Astrocyte (in vitro differentiated cells and primary cell): ENCODE data around the gene TFDP2. TPM values are rescaled to one million over a fixed set of nuclear protein-coding genes. Genes with fewer than 3 reads are reported as not detected.
A peak's percentile ranks its signal among the peaks of the same experiment; 100 is the strongest.

Experiments
- DNase-seq: peaks from one replicate; pipeline ENCODE4 v3.0.0-alpha.2; 2010; ENCODE audit warnings: low read depth
- FAIRE-seq: peaks from 2 replicates; lab custom pipeline; 2011; peaks lifted over from hg19 to GRCh38; lab: Jason Lieb, UNC
- H2AFZ ChIP-seq: 2 replicates; pipeline ENCODE4 v1.6.0; 2012; ENCODE audit warnings: low read depth, low read length, inconsistent platforms
- H3K27ac ChIP-seq: 2 replicates; pipeline ENCODE4 v1.5.1; 2011; ENCODE audit warnings: low read depth, low read length, inconsistent platforms
- H3K27me3 ChIP-seq: 2 replicates; pipeline ENCODE4 v1.6.0; 2011; ENCODE audit warnings: low read length, inconsistent platforms; ENCODE audit not compliant: insufficient read depth
- H3K36me3 ChIP-seq: 2 replicates; pipeline ENCODE4 v1.5.1; 2011; ENCODE audit warnings: low read length, inconsistent platforms; ENCODE audit not compliant: insufficient read depth
- H3K4me1 ChIP-seq: 2 replicates; pipeline ENCODE4 v1.5.1; 2011; ENCODE audit warnings: low read length, inconsistent platforms; ENCODE audit not compliant: insufficient read depth
- H3K4me2 ChIP-seq: 2 replicates; pipeline ENCODE4 v1.6.0; 2012; ENCODE audit warnings: low read length, inconsistent platforms
- H3K4me3 ChIP-seq: 2 replicates; pipeline ENCODE4 v1.5.1; 2011; ENCODE audit warnings: low read depth, mild to moderate bottlenecking, low read length, inconsistent platforms; ENCODE audit not compliant: insufficient read depth
- H3K79me2 ChIP-seq: 2 replicates; pipeline ENCODE4 v1.6.0; 2012; ENCODE audit warnings: mild to moderate bottlenecking, low read length, inconsistent platforms; ENCODE audit not compliant: insufficient read depth
- H3K9ac ChIP-seq: 2 replicates; pipeline ENCODE4 v1.6.0; 2012; ENCODE audit warnings: mild to moderate bottlenecking, low read length, inconsistent platforms
- H3K9me3 ChIP-seq: 2 replicates; pipeline ENCODE4 v1.5.1; 2012; ENCODE audit warnings: low read depth, mild to moderate bottlenecking, low read length, inconsistent platforms; ENCODE audit not compliant: insufficient read depth
- H4K20me1 ChIP-seq: 2 replicates; pipeline ENCODE4 v1.6.0; 2012; ENCODE audit warnings: low read length, inconsistent platforms; ENCODE audit not compliant: insufficient read depth
- H3K27ac Mint-ChIP-seq: one replicate; pipeline ENCODE4 v1.8.0; 2021; ENCODE audit warnings: mild to moderate bottlenecking, mixed read lengths; ENCODE audit not compliant: unreplicated experiment
- H3K27me3 Mint-ChIP-seq: one replicate; pipeline ENCODE4 v1.8.0; 2021; ENCODE audit warnings: low read depth, mixed read lengths; ENCODE audit not compliant: unreplicated experiment
- H3K36me3 Mint-ChIP-seq: one replicate; pipeline ENCODE4 v1.8.0; 2021; ENCODE audit warnings: low read depth, mixed read lengths; ENCODE audit not compliant: unreplicated experiment
- H3K4me1 Mint-ChIP-seq: one replicate; pipeline ENCODE4 v1.8.0; 2021; ENCODE audit warnings: low read depth, mixed read lengths; ENCODE audit not compliant: unreplicated experiment
- H3K4me3 Mint-ChIP-seq: one replicate; pipeline ENCODE4 v1.8.0; 2021; ENCODE audit warnings: mild to moderate bottlenecking, moderate library complexity, mixed read lengths; ENCODE audit not compliant: unreplicated experiment
- H3K9me3 Mint-ChIP-seq: one replicate; pipeline ENCODE4 v1.8.0; 2021; ENCODE audit warnings: mild to moderate bottlenecking, mixed read lengths; ENCODE audit not compliant: unreplicated experiment
- EZH2 ChIP-seq: IDR thresholded peaks from 2 replicates; pipeline ENCODE4 v1.6.1; 2012; ENCODE audit warnings: mild to moderate bottlenecking, low read length, inconsistent platforms; ENCODE audit not compliant: insufficient read depth
- total RNA-seq: library from RNA; stranded (reverse); gene quantifications from 2 replicates; pipeline ENCODE4 v1.2.1, GENCODE V29; 2021
- TF ChIP-seq, protein P1 (sequence below): IDR thresholded peaks from 2 replicates; pipeline ENCODE4 v1.5.1; 2011; ENCODE audit warnings: low read depth, mild to moderate bottlenecking, inconsistent platforms, low read length, moderate library complexity; ENCODE audit not compliant: insufficient read depth

Gene TFDP2
- total RNA-seq, 1 donor from 2014 or later = 51.0 TPM

DNA sequence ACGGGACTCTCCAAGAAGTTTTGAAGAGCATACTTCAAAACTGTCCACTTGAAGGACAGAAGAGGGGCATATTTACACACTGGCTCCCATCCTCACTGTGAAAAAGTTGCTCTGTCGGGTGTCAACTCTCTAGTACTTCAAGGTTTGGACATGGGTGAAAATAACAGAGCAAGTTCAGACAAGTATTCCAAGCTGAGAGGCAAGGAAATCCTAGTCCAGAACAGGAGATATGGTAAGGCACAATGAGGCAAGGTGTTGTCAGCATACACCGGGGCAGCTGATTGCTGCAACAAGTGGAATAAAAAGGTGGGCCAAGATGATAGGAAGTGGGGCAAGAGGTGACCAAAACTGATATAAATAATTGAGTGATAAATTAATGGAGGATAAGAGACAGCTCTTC is 4.8 kb upstream of the TFDP2 start:
- Histone ChIP-seq H3K4me2 (no peak overlapping the region), H3K27me3 (no peaks in the 10 kb centered on the region), H3K4me1 (peaks cover 3% of the 10 kb centered on the region), H3K79me2 (no peaks in the 10 kb centered on the region), H3K9ac (no peak overlapping the region), H3K36me3 (no peaks in the 10 kb centered on the region), H4K20me1 (no peaks in the 10 kb centered on the region), H3K4me3 (no peak overlapping the region), H2AFZ (no peak overlapping the region), H3K9me3 (no peaks in the 10 kb centered on the region), H3K27ac (no peak overlapping the region)
- H3K27me3 Mint-ChIP-seq = no peaks in the 10 kb centered on the region
- H3K27ac Mint-ChIP-seq = no peak overlapping the region
- TF ChIP-seq, protein P1, sequence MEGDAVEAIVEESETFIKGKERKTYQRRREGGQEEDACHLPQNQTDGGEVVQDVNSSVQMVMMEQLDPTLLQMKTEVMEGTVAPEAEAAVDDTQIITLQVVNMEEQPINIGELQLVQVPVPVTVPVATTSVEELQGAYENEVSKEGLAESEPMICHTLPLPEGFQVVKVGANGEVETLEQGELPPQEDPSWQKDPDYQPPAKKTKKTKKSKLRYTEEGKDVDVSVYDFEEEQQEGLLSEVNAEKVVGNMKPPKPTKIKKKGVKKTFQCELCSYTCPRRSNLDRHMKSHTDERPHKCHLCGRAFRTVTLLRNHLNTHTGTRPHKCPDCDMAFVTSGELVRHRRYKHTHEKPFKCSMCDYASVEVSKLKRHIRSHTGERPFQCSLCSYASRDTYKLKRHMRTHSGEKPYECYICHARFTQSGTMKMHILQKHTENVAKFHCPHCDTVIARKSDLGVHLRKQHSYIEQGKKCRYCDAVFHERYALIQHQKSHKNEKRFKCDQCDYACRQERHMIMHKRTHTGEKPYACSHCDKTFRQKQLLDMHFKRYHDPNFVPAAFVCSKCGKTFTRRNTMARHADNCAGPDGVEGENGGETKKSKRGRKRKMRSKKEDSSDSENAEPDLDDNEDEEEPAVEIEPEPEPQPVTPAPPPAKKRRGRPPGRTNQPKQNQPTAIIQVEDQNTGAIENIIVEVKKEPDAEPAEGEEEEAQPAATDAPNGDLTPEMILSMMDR = no peak
- no peak for TF ChIP-seq EZH2
- DNase-seq (no peak), FAIRE-seq (peak; percentile 26)
- no peaks in the 10 kb centered on the region for H3K4me1 Mint-ChIP-seq
- H3K36me3 Mint-ChIP-seq = peaks cover 2% of the 10 kb centered on the region
- no peak overlapping the region for H3K4me3 Mint-ChIP-seq
- no peaks in the 10 kb centered on the region for H3K9me3 Mint-ChIP-seq

DNA sequence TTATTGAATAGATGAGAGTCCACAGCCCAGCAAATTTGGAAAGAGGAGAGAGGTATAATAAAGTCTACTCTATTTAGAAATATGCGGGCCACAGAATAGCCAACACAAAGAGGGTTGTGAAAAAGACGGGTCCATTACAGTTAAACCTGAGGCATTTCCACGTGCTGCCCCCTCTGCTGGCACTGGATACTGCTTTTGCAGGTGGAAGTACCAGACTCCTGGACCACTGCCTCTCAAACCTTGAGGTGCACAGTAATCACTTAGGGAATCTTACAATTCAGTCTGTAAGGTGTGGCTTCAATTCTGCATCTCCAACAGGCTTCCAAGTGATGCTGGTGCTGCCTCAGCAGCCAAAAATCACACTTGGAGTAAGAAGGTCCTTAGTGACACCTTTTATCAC is 3.0 kb upstream of the TFDP2 start:
- no peaks in the 10 kb centered on the region for H3K4me1 Mint-ChIP-seq
- Histone ChIP-seq H3K4me1 (peaks cover 12% of the 10 kb centered on the region), H3K9me3 (no peaks in the 10 kb centered on the region), H3K9ac (no peak overlapping the region), H3K36me3 (no peaks in the 10 kb centered on the region), H2AFZ (no peak overlapping the region), H3K27ac (no peak overlapping the region), H3K27me3 (no peaks in the 10 kb centered on the region), H3K79me2 (no peaks in the 10 kb centered on the region), H3K4me3 (no peak overlapping the region), H4K20me1 (no peaks in the 10 kb centered on the region), H3K4me2 (no peak overlapping the region)
- no peaks in the 10 kb centered on the region for H3K27me3 Mint-ChIP-seq
- H3K9me3 Mint-ChIP-seq = no peaks in the 10 kb centered on the region
- TF ChIP-seq EZH2 = no peak
- TF ChIP-seq, protein P1 = no peak
- H3K36me3 Mint-ChIP-seq = peaks cover 2% of the 10 kb centered on the region
- no peak for FAIRE-seq
- no peak overlapping the region for H3K27ac Mint-ChIP-seq
- no peak for DNase-seq
- H3K4me3 Mint-ChIP-seq = no peak overlapping the region

DNA sequence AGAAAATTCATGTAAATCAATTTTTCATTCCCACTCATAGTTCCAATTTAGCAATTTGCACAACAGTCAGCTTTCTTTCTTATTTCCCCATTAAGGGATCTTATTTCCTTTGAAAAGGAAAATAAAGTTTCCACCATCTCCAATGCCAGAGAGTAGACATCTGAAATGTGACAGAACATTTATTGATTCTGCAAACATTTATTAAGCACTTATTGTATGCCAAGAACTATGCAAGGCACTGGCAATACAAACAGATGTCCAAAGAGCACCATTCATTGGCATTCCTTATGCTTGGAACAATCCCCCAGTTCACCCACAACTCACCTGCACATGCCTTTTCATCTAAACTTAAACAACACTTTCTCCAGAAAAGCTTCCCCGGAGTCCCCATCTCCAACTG is 2.5 kb upstream of the TFDP2 start:
- Mint-ChIP-seq H3K4me3 (no peak overlapping the region), H3K9me3 (no peaks in the 10 kb centered on the region), H3K4me1 (no peaks in the 10 kb centered on the region), H3K27me3 (no peaks in the 10 kb centered on the region), H3K36me3 (no peaks in the 10 kb centered on the region), H3K27ac (no peak overlapping the region)
- no peak overlapping the region for H3K9ac ChIP-seq
- TF ChIP-seq, protein P1 = no peak
- no peak for TF ChIP-seq EZH2
- DNase-seq (no peak), FAIRE-seq (no peak)
- H3K4me1 ChIP-seq = peaks cover 12% of the 10 kb centered on the region
- H3K4me3 ChIP-seq = no peak overlapping the region
- H2AFZ ChIP-seq = no peak overlapping the region
- H3K27ac ChIP-seq = no peak overlapping the region
- no peaks in the 10 kb centered on the region for H3K27me3 ChIP-seq
- H3K36me3 ChIP-seq = no peaks in the 10 kb centered on the region
- no peaks in the 10 kb centered on the region for H3K9me3 ChIP-seq
- no peaks in the 10 kb centered on the region for H4K20me1 ChIP-seq
- no peaks in the 10 kb centered on the region for H3K79me2 ChIP-seq
- H3K4me2 ChIP-seq = no peak overlapping the region
